HCT116 (cell line): Measurements from ENCODE around the gene SORT1. TPM values are rescaled to one million over a fixed set of nuclear protein-coding genes. Genes with fewer than 3 reads are reported as not detected.

ENCODE experiments used
- ATAC-seq: fragments of 200-7000 bp; cut with Tn5 transposase; 2 replicates; pipeline ENCODE4 v1.9.1; 2020; ENCODE audit warnings: mild to moderate bottlenecking, moderate library complexity
- BruUV-seq: library from RNA; stranded (reverse); fragments of 400-500 nt; replicated peaks from 2 replicates; lab custom pipeline; 2021; lab: Mats Ljungman, UMichigan
- CTCF ChIA-PET: fragments of 300-600 bp; sonication (Branson Sonifier 250); formaldehyde crosslinking; loops from one replicate; lab custom pipeline; 2021; ENCODE audit warnings: antibody characterized with exemption; lab: Charles Lee
- POLR2A ChIA-PET: fragments of 300-600, 350-600 bp; sonication (Branson Sonifier 250); formaldehyde crosslinking; loops from one replicate; lab custom pipeline; 2021; ENCODE audit warnings: antibody characterized with exemption; lab: Charles Lee
- RAD21 ChIA-PET, 2 experiments: fragments of 300-600 bp; sonication (Branson Sonifier 250); formaldehyde crosslinking; loops; one replicate each; lab custom pipeline; 2023; ENCODE audit warnings: low total read pairs in 2 of 2; ENCODE audit not compliant: uncharacterized antibody in 2 of 2, unreplicated experiment in 2 of 2, low non-redundant PET in 1 of 2; lab: Charles Lee
- DNase-seq: peaks from one replicate; pipeline ENCODE4 v3.0.0-alpha.2; 2010; ENCODE audit warnings: low read depth, low spot score
- H2AFZ ChIP-seq: fragments of 200-600 bp; shearing (Covaris generic), sonication (generic); 2 replicates; pipeline ENCODE4 v1.6.1; 2017; ENCODE audit warnings: low read depth, mixed run types, mixed read lengths, antibody characterized with exemption, low read length; ENCODE audit not compliant: poor library complexity, severe bottlenecking
- H3K27ac ChIP-seq: 2 replicates; pipeline ENCODE4 v1.5.1; 2012; ENCODE audit warnings: low read depth, low read length
- H3K27me3 ChIP-seq: fragments of 200-600 bp; sonication (generic); 2 replicates; pipeline ENCODE4 v1.6.1; 2016; ENCODE audit warnings: mixed run types, low read length, mixed read lengths; ENCODE audit not compliant: insufficient read depth
- H3K36me3 ChIP-seq, 2 experiments: fragments of 200-500 bp in 1 of 2; fragments of 200-600 bp in 1 of 2; sonication (Bioruptor generic) in 1 of 2; sonication (generic) in 1 of 2; 2 replicates each; pipeline versions ENCODE4 v1.5.1 to v1.6.1; 2014 to 2016; ENCODE audit warnings: low read length in 2 of 2, inconsistent platforms in 1 of 2, mixed read lengths in 1 of 2, mixed run types in 1 of 2; ENCODE audit not compliant: insufficient read depth in 2 of 2, control insufficient read depth in 1 of 2
- H3K4me1 ChIP-seq, 2 experiments: fragments of 200-600 bp in 1 of 2; sonication (generic) in 1 of 2; 2 replicates each; pipeline versions ENCODE4 v1.5.1 to v1.6.1; 2012 to 2017; ENCODE audit warnings: low read length in 2 of 2, inconsistent platforms in 1 of 2, mild to moderate bottlenecking in 1 of 2, mixed read lengths in 1 of 2, mixed run types in 1 of 2, moderate library complexity in 1 of 2; ENCODE audit not compliant: insufficient read depth in 2 of 2, control insufficient read depth in 1 of 2
- H3K4me2 ChIP-seq: fragments of 200-600 bp; sonication (generic); 2 replicates; pipeline ENCODE4 v1.6.1; 2017; ENCODE audit warnings: mixed run types, low read length, mixed read lengths
- H3K4me3 ChIP-seq, 2 experiments: fragments of 200-600 bp in 1 of 2; sonication (generic) in 1 of 2; replicated peaks in 1 of 2; 2 replicates each; pipeline ENCODE4 v1.5.1; 2011 to 2016; ENCODE audit warnings: low read length in 2 of 2, control low read depth in 1 of 2, low read depth in 1 of 2, mild to moderate bottlenecking in 1 of 2, mixed read lengths in 1 of 2, mixed run types in 1 of 2
- H3K79me2 ChIP-seq: fragments of 200-600 bp; sonication (generic); 2 replicates; pipeline ENCODE4 v1.6.1; 2017; ENCODE audit warnings: mild to moderate bottlenecking, mixed run types, low read length, moderate library complexity, mixed read lengths; ENCODE audit not compliant: insufficient read depth
- H3K9ac ChIP-seq: fragments of 200-600 bp; sonication (generic); 2 replicates; pipeline ENCODE4 v1.6.1; 2016; ENCODE audit warnings: low read length, mixed read lengths
- H3K9me2 ChIP-seq: fragments of 200-600 bp; sonication (generic), shearing (Covaris generic); 2 replicates; pipeline ENCODE4 v1.6.1; 2017; ENCODE audit warnings: mixed run types, mild to moderate bottlenecking, moderate library complexity; ENCODE audit not compliant: insufficient read depth
- H3K9me3 ChIP-seq, 2 experiments: fragments of 200-500 bp in 1 of 2; fragments of 200-600 bp in 1 of 2; sonication (Bioruptor generic) in 1 of 2; sonication (generic) in 1 of 2; 2 replicates each; pipeline ENCODE4 v1.6.1; 2014 to 2017; ENCODE audit warnings: low read length in 2 of 2, mixed read lengths in 2 of 2, inconsistent platforms in 1 of 2, low read depth in 1 of 2, mild to moderate bottlenecking in 1 of 2, mixed run types in 1 of 2, moderate library complexity in 1 of 2; ENCODE audit not compliant: control insufficient read depth in 1 of 2, insufficient read depth in 1 of 2
- H4K20me1 ChIP-seq: fragments of 200-600 bp; sonication (generic), shearing (Covaris generic); 2 replicates; pipeline ENCODE4 v1.6.1; 2017; ENCODE audit warnings: mixed run types, mild to moderate bottlenecking, moderate library complexity; ENCODE audit not compliant: insufficient read depth
- CBX3 ChIP-seq: IDR thresholded peaks from 2 replicates; pipeline ENCODE4 v1.6.1; 2012; ENCODE audit warnings: low read depth
- ELF1 ChIP-seq: IDR thresholded peaks from 2 replicates; pipeline ENCODE4 v1.6.1; 2012; ENCODE audit warnings: low read depth, borderline replicate concordance
- POLR2A ChIP-seq: IDR thresholded peaks from 2 replicates; pipeline ENCODE4 v1.7.0; 2011; ENCODE audit warnings: borderline replicate concordance; ENCODE audit not compliant: insufficient read depth, insufficient read length; ENCODE audit errors: extremely low read depth
- REST ChIP-seq: IDR thresholded peaks from 2 replicates; pipeline ENCODE4 v1.6.1; 2012; ENCODE audit warnings: low read depth
- SIN3A ChIP-seq: IDR thresholded peaks from 2 replicates; pipeline ENCODE4 v1.6.1; 2012; ENCODE audit warnings: low read depth
- SP1 ChIP-seq: IDR thresholded peaks from 2 replicates; pipeline ENCODE4 v1.6.1; 2012; ENCODE audit warnings: low read depth
- SRF ChIP-seq: IDR thresholded peaks from 2 replicates; pipeline ENCODE4 v1.6.1; 2012; ENCODE audit warnings: low read depth
- YY1 ChIP-seq: IDR thresholded peaks from 2 replicates; pipeline ENCODE4 v1.6.1; 2011; ENCODE audit warnings: low read length, low read depth, moderate library complexity, mild to moderate bottlenecking; ENCODE audit not compliant: insufficient replicate concordance; ENCODE audit errors: extremely low read depth
- ZFX ChIP-seq: fragments of 450-650 bp; IDR thresholded peaks from 2 replicates; pipeline ENCODE4 v1.6.1; 2017
- intact Hi-C: fragments of 100-400 bp; cut with micrococcal nuclease; formaldehyde crosslinking; loops from 2 replicates; pipeline ENCODE4 v1.10.0; 2022
- total RNA-seq: library from RNA; stranded (reverse); gene quantifications from one replicate; pipeline ENCODE4 v1.2.1, GENCODE V29; 2021; ENCODE audit not compliant: unreplicated experiment

Gene SORT1
- total RNA-seq, 1 experiment from 2014 or later = 20.2 TPM

- TF ChIP-seq REST = no peak
Measured at GRCh38 chr1:109373126-109373525, 24.6 kb downstream of the SORT1 start (continued).

DNA sequence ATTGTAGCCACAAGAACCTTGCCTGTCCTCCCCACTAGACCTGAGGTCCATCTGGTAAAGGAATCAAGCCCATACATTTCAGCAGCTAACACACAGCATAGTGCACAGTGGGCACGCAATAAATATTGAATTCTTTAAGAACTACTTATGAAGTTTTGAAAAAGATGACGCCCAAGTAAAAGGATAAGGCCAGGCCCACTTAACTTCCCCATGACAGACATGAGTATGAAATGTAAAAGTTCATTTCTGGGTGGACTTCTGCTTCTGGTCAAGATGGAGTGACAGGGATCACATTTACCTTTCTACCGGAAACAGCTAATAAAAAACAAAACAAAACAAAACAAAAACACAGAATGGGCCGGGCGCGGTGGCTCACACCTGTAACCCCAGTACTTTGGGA, 25.4 kb downstream of the SORT1 start:
- H3K9me2 ChIP-seq = no peaks in the 10 kb centered on the region
- peaks cover 0 to 9% of the 10 kb centered on the region in 2 experiments; a peak in 2 of 4 replicates for H3K4me1 ChIP-seq
- DNase-seq (no peak), ATAC-seq (no peak)
- H2AFZ ChIP-seq = no peak overlapping the region
- RAD21 ChIA-PET = no interaction called here
- no peaks in the 10 kb centered on the region for H3K27me3 ChIP-seq
- H3K36me3 ChIP-seq = no peaks in the 10 kb centered on the region
- no peaks in the 10 kb centered on the region for H3K79me2 ChIP-seq
- H3K9me3 ChIP-seq = no peaks in the 10 kb centered on the region
- H3K27ac ChIP-seq = no peak overlapping the region
- intact Hi-C loops = no loop called here
- H3K4me3 ChIP-seq = no peak overlapping the region
- H3K9ac ChIP-seq = no peak overlapping the region
- no TSS peak for BruUV-seq
- H3K4me2 ChIP-seq = no peak overlapping the region
- POLR2A ChIA-PET = no interaction called here
- CTCF ChIA-PET = interaction anchor here (1.0 kb wide), 1 partner anchor 26 kb away, joined by 3 read pairs; no protein-coding TSS in a partner anchor
- H4K20me1 ChIP-seq = no peaks in the 10 kb centered on the region
- no peak for TF ChIP-seq CBX3
- no peak for TF ChIP-seq ZFX
- TF ChIP-seq SP1 = no peak
- no peak for TF ChIP-seq ELF1
- TF ChIP-seq REST = no peak
- no peak for TF ChIP-seq POLR2A
- TF ChIP-seq SIN3A = no peak
- TF ChIP-seq SRF = no peak
- TF ChIP-seq YY1 = no peak
